ENCODE measurements around the gene MFAP5. TPM values are rescaled to one million over a fixed set of nuclear protein-coding genes. Genes with fewer than 3 reads are reported as not detected.

MFAP5 gene
- total and polyA plus RNA-seq, 3 experiments from 2014 or later = not detected

DNA sequence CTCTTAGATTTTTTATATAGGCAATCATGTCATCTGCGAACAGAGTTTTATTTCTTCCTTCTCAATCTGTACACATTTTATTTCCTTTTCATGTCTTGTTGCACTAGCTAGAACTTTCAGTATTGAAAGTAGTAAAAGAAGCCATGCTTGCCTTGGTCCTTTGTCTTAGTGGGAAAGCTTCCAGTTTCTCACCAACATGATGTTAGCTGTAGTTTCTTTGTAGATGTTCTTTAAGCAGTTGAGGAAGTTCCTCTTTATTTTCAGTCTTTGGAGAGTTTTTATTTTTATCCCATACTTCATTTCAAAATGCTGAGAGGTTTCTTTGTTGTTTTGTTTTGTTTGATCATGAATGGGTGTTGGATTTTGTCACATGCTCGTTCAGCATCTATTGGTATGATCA lies 22.4 kb upstream of the MFAP5 start:
- Mint-ChIP-seq H3K4me1 (peaks cover 6 to 7% (median 7%) of the 10 kb centered on the region in 3 donors), H3K27ac (peak overlapping the region in 1 of 8 donors; percentile 15), H3K36me3 (no peaks in the 10 kb centered on the region), H3K9me3 (no peaks in the 10 kb centered on the region), H3K4me3 (no peak overlapping the region), H3K27me3 (peaks cover 4 to 6% of the 10 kb centered on the region in 2 donors)
- Histone ChIP-seq H3K27me3 (ENCODE audit: insufficient read depth, low read length, poor library complexity, severe bottlenecking) (no peaks in the 10 kb centered on the region), H3K27ac (ENCODE audit: low read depth, low read length) (no peak overlapping the region), H3K4me1 (ENCODE audit: insufficient read depth, low read length) (no peaks in the 10 kb centered on the region), H3K9me3 (ENCODE audit: low read length) (no peaks in the 10 kb centered on the region), H3K4me3 (ENCODE audit: low read length) (no peak overlapping the region), H3K36me3 (ENCODE audit: insufficient read depth, low read length) (no peaks in the 10 kb centered on the region)
- no peak for DNase-seq
- ChIA-PET CTCF (interaction anchor here (0.6 to 5.1 kb wide), 7 partner anchors 9 to 365 kb away, joined by 3 to 38 read pairs (median 3); partner anchors contain the start of gene M6PR), POLR2A (interaction anchor here (0.8 kb wide), 1 partner anchor 379 kb away, joined by 3 read pairs; no protein-coding TSS in a partner anchor)

GRCh38 chr12:8681129-8681884 lies 18.7 kb upstream of the MFAP5 start:
- ChIA-PET POLR2A (no interaction called here), CTCF (interaction anchor here (0.6 to 5.1 kb wide), 21 partner anchors 8 to 368 kb away, joined by 3 to 38 read pairs (median 3); partner anchors contain the start of gene M6PR)
- Histone ChIP-seq H3K4me1 (ENCODE audit: insufficient read depth, low read length) (no peaks in the 10 kb centered on the region), H3K9me3 (ENCODE audit: low read length) (no peaks in the 10 kb centered on the region), H3K27me3 (ENCODE audit: insufficient read depth, low read length, poor library complexity, severe bottlenecking) (no peaks in the 10 kb centered on the region), H3K27ac (ENCODE audit: low read depth, low read length) (no peak overlapping the region), H3K36me3 (ENCODE audit: insufficient read depth, low read length) (no peaks in the 10 kb centered on the region), H3K4me3 (ENCODE audit: low read length) (no peak overlapping the region)
- Mint-ChIP-seq H3K27ac (no peak overlapping the region), H3K4me3 (no peak overlapping the region), H3K9me3 (no peaks in the 10 kb centered on the region), H3K36me3 (no peaks in the 10 kb centered on the region), H3K4me1 (peaks cover 6 to 7% (median 7%) of the 10 kb centered on the region in 3 donors), H3K27me3 (peaks cover 3 to 4% of the 10 kb centered on the region in 2 donors)
- DNase-seq = no peak

- Mint-ChIP-seq H3K27ac (no peak overlapping the region), H3K36me3 (no peaks in the 10 kb centered on the region), H3K4me1 (peaks cover 8 to 11% (median 11%) of the 10 kb centered on the region in 3 donors), H3K4me3 (no peak overlapping the region), H3K9me3 (no peaks in the 10 kb centered on the region), H3K27me3 (peaks cover 3 to 4% of the 10 kb centered on the region in 2 donors)
- Histone ChIP-seq H3K4me3 (ENCODE audit: low read length) (no peak overlapping the region), H3K9me3 (ENCODE audit: low read length) (no peaks in the 10 kb centered on the region), H3K4me1 (ENCODE audit: insufficient read depth, low read length) (peaks cover 5% of the 10 kb centered on the region), H3K27me3 (ENCODE audit: insufficient read depth, low read length, poor library complexity, severe bottlenecking) (no peaks in the 10 kb centered on the region), H3K27ac (ENCODE audit: low read depth, low read length) (no peak overlapping the region), H3K36me3 (ENCODE audit: insufficient read depth, low read length) (no peaks in the 10 kb centered on the region)
- ChIA-PET CTCF (interaction anchor here (1.4 to 5.1 kb wide), 4 partner anchors 21 to 369 kb away, joined by 5 to 38 read pairs (median 18); no protein-coding TSS in a partner anchor), POLR2A (no interaction called here)
- DNase-seq = no peak
These were observed 17.9 kb upstream of the MFAP5 start for GRCh38 chr12:8680533-8680932.

DNA sequence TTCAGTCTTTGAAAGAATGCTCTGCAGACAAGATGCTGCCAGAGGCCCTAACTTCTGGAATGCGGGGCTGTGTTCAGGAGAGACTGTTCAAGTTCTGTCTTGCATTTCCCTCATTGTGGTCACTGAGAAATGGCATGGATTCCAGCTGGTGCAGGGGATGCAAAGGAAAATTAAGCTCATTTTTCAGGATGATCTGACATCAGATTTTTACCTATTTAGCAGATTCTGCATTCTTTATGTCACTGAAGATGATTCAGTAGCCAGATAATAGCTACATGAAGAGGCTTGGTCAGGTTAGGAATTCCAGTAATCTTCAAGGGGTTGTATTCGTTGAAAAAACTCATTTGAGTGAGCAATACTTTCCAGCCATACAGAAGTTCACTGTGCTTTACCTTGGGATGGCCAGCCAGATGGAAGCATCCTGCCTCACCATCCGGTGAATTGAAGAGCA lies 16.1 kb upstream of the MFAP5 start:
- POLR2A ChIA-PET = no interaction called here
- no peaks in the 10 kb centered on the region for H3K9me3 Mint-ChIP-seq
- no peaks in the 10 kb centered on the region for H3K9me3 ChIP-seq (ENCODE audit: low read length)
- H3K27me3 ChIP-seq (ENCODE audit: insufficient read depth, low read length, poor library complexity, severe bottlenecking) = no peaks in the 10 kb centered on the region
- no peaks in the 10 kb centered on the region for H3K36me3 Mint-ChIP-seq
- no peaks in the 10 kb centered on the region for H3K36me3 ChIP-seq (ENCODE audit: insufficient read depth, low read length)
- no peak overlapping the region for H3K27ac ChIP-seq (ENCODE audit: low read depth, low read length)
- peaks cover 7% of the 10 kb centered on the region for H3K4me1 ChIP-seq (ENCODE audit: insufficient read depth, low read length)
- no peak for DNase-seq
- no peak overlapping the region for H3K27ac Mint-ChIP-seq
- H3K27me3 Mint-ChIP-seq = peaks cover 3 to 4% of the 10 kb centered on the region in 2 donors
- CTCF ChIA-PET = interaction anchor here (0.8 to 2.6 kb wide), 2 partner anchors 212 to 371 kb away, joined by 3 to 11 read pairs; no protein-coding TSS in a partner anchor
- no peak overlapping the region for H3K4me3 ChIP-seq (ENCODE audit: low read length)
- H3K4me1 Mint-ChIP-seq = peaks cover 11 to 14% (median 14%) of the 10 kb centered on the region in 3 donors
- peak overlapping the region in 1 of 7 donors; percentile 44 for H3K4me3 Mint-ChIP-seq

GRCh38 chr12:8677362-8677761 lies 14.7 kb upstream of the MFAP5 start:
- peak overlapping the region in 1 of 8 donors; percentile 16 for H3K27ac Mint-ChIP-seq
- Histone ChIP-seq H3K27me3 (ENCODE audit: insufficient read depth, low read length, poor library complexity, severe bottlenecking) (no peaks in the 10 kb centered on the region), H3K27ac (ENCODE audit: low read depth, low read length) (no peak overlapping the region), H3K4me1 (ENCODE audit: insufficient read depth, low read length) (peaks cover 7% of the 10 kb centered on the region), H3K9me3 (ENCODE audit: low read length) (no peaks in the 10 kb centered on the region), H3K4me3 (ENCODE audit: low read length) (no peak overlapping the region), H3K36me3 (ENCODE audit: insufficient read depth, low read length) (no peaks in the 10 kb centered on the region)
- no peak for DNase-seq
- peaks cover 3 to 4% of the 10 kb centered on the region in 2 donors for H3K27me3 Mint-ChIP-seq
- peaks cover 11 to 14% (median 14%) of the 10 kb centered on the region in 3 donors for H3K4me1 Mint-ChIP-seq
- no peaks in the 10 kb centered on the region for H3K9me3 Mint-ChIP-seq
- CTCF ChIA-PET = interaction anchor here (1.1 to 2.6 kb wide), 6 partner anchors 19 to 373 kb away, joined by 3 to 11 read pairs (median 5); no protein-coding TSS in a partner anchor
- POLR2A ChIA-PET = interaction anchor here (1.2 kb wide), 1 partner anchor 33 kb away, joined by 5 read pairs; no protein-coding TSS in a partner anchor
- no peak overlapping the region for H3K4me3 Mint-ChIP-seq
- H3K36me3 Mint-ChIP-seq = no peaks in the 10 kb centered on the region

- no peak overlapping the region for H3K4me3 ChIP-seq (ENCODE audit: low read length)
- no peaks in the 10 kb centered on the region for H3K9me3 Mint-ChIP-seq
- no peak overlapping the region for H3K4me3 Mint-ChIP-seq
- H3K27me3 ChIP-seq (ENCODE audit: insufficient read depth, low read length, poor library complexity, severe bottlenecking) = no peaks in the 10 kb centered on the region
- H3K4me1 Mint-ChIP-seq = peaks cover 6 to 8% (median 8%) of the 10 kb centered on the region in 3 donors
- H3K27me3 Mint-ChIP-seq = peaks cover 0 to 2% of the 10 kb centered on the region in 2 donors
- peak overlapping the region in 2 of 8 donors; percentile 33 to 41 for H3K27ac Mint-ChIP-seq
- ChIA-PET CTCF (interaction anchor here (0.6 to 2.6 kb wide), 6 partner anchors 11 to 373 kb away, joined by 3 to 11 read pairs (median 4); no protein-coding TSS in a partner anchor), POLR2A (interaction anchor here (1.2 kb wide), 1 partner anchor 32 kb away, joined by 5 read pairs; no protein-coding TSS in a partner anchor)
- no peaks in the 10 kb centered on the region for H3K36me3 ChIP-seq (ENCODE audit: insufficient read depth, low read length)
- no peaks in the 10 kb centered on the region for H3K9me3 ChIP-seq (ENCODE audit: low read length)
- peaks cover 7% of the 10 kb centered on the region for H3K4me1 ChIP-seq (ENCODE audit: insufficient read depth, low read length)
- no peaks in the 10 kb centered on the region for H3K36me3 Mint-ChIP-seq
- H3K27ac ChIP-seq (ENCODE audit: low read depth, low read length) = no peak overlapping the region
- no peak for DNase-seq
These were observed 14.0 kb upstream of the MFAP5 start for GRCh38 chr12:8676651-8677050.

GRCh38 chr12:8675591-8676036 lies 13.0 kb upstream of the MFAP5 start:
- peaks cover 0 to 1% of the 10 kb centered on the region in 2 donors for H3K27me3 Mint-ChIP-seq
- CTCF ChIA-PET = interaction anchor here (0.8 to 1.1 kb wide), 2 partner anchors 38 to 131 kb away, joined by 3 read pairs; no protein-coding TSS in a partner anchor
- POLR2A ChIA-PET = interaction anchor here (0.7 kb wide), 1 partner anchor 46 kb away, joined by 4 read pairs; no protein-coding TSS in a partner anchor
- H3K27ac ChIP-seq (ENCODE audit: low read depth, low read length) = no peak overlapping the region
- peaks cover 6 to 8% (median 7%) of the 10 kb centered on the region in 3 donors for H3K4me1 Mint-ChIP-seq
- H3K9me3 ChIP-seq (ENCODE audit: low read length) = no peaks in the 10 kb centered on the region
- no peaks in the 10 kb centered on the region for H3K27me3 ChIP-seq (ENCODE audit: insufficient read depth, low read length, poor library complexity, severe bottlenecking)
- H3K27ac Mint-ChIP-seq = peak overlapping the region in 6 of 8 donors; percentile 9 to 75 (median 35)
- H3K4me3 ChIP-seq (ENCODE audit: low read length) = no peak overlapping the region
- H3K36me3 Mint-ChIP-seq = no peaks in the 10 kb centered on the region
- H3K36me3 ChIP-seq (ENCODE audit: insufficient read depth, low read length) = no peaks in the 10 kb centered on the region
- DNase-seq = no peak
- H3K4me3 Mint-ChIP-seq = no peak overlapping the region
- peaks cover 7% of the 10 kb centered on the region for H3K4me1 ChIP-seq (ENCODE audit: insufficient read depth, low read length)
- H3K9me3 Mint-ChIP-seq = no peaks in the 10 kb centered on the region

DNA sequence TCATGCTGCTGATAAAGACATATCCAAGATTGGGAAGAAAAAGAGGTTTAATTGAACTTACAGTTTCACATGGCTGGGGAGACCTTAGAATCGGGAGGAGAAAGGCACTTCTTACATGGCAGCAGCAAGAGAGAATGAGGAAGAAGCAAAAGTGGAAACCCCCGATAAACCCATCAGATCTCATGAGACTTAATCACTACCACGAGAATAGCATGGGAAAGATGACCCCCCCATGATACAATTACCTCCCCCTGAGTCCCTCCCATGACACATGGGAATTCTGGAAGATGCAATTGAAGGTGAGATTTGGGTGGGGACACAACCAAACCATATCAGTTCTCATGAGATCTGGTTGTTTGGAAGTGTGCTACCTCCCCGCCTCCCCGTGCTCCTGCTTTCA lies 9.8 kb upstream of the MFAP5 start:
- Histone ChIP-seq H3K4me1 (ENCODE audit: insufficient read depth, low read length) (peaks cover 7% of the 10 kb centered on the region), H3K27ac (ENCODE audit: low read depth, low read length) (no peak overlapping the region), H3K9me3 (ENCODE audit: low read length) (no peaks in the 10 kb centered on the region), H3K4me3 (ENCODE audit: low read length) (no peak overlapping the region), H3K27me3 (ENCODE audit: insufficient read depth, low read length, poor library complexity, severe bottlenecking) (no peaks in the 10 kb centered on the region), H3K36me3 (ENCODE audit: insufficient read depth, low read length) (no peaks in the 10 kb centered on the region)
- Mint-ChIP-seq H3K27me3 (peaks cover 0 to 5% of the 10 kb centered on the region in 2 donors), H3K4me3 (no peak overlapping the region), H3K36me3 (peaks cover 0 to 4% (median 0%) of the 10 kb centered on the region in 3 donors), H3K27ac (no peak overlapping the region), H3K9me3 (no peaks in the 10 kb centered on the region), H3K4me1 (peaks cover 6 to 8% (median 7%) of the 10 kb centered on the region in 3 donors)
- DNase-seq = no peak
- ChIA-PET CTCF (no interaction called here), POLR2A (no interaction called here)
